ENCODE results near the gene CXCL14. TPM values are rescaled to one million over a fixed set of nuclear protein-coding genes. Genes with fewer than 3 reads are reported as not detected.
A peak's percentile ranks its signal among the peaks of the same experiment; 100 is the strongest.

Gene CXCL14, protein sequence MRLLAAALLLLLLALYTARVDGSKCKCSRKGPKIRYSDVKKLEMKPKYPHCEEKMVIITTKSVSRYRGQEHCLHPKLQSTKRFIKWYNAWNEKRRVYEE
- total RNA-seq (16.0 TPM), polyA plus RNA-seq (107 TPM)

DNA sequence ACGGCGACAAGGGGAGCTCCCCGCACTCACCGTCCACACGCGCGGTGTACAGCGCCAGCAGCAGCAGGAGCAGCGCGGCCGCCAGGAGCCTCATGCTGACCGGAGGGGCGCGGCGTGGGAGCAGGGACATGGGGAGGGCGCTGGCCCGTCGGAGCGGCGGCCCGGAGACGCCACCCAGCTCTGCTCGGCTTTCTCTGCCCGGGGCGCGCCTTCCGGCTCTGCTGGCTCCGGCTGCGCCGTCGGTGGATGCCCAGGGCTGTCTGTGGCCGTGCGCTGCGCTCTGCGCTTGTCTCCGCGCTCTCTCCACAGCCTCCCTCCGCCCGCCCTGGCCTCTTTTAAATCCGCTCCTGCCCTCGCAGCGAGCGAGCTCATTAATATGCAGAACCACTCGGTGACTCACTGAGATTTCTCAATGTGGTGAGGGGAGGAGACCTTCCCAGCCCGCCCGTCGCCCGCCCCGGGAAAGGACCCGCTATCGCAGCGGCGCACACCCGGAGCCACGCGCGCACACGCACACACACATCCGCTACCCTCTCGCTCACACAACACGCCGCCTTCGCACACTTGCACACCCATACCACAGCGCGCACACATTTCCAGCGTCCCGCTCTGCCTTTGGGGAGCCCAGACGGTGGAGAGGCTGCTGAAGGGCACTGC lies at the start of gene CXCL14:
TSS of gene CXCL14 (minus strand) at position 307 of the 657 bp plus-strand sequence. CDS start at position 94, 213 bp downstream.
- peak; percentile 33 for DNase-seq (ENCODE audit: extremely low spot score)

DNA sequence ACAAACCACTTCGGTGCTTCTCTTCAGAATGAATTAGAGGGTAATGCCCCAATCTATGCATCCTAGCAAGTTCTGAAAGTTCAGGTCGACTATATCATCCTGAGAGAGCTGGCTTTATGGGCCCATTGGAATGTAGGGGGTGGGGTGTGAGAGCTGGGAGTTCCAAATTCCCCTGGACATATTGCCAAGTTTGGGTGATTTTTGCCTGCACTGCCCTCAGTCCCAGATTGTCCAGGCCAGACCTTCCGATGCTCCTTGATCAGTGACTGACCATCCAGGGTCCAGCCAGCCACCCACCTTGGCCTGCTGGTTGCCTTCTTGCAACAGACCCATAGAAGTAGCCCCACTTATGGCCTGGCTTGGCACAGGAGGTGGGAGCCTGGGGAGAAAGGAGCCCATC lies 47.8 kb upstream of the CXCL14 start:
- no peak for DNase-seq (ENCODE audit: extremely low spot score)
- Histone ChIP-seq H3K4me1 (ENCODE audit: insufficient read depth) (no peaks in the 10 kb centered on the region), H3K36me3 (ENCODE audit: insufficient read depth) (no peaks in the 10 kb centered on the region), H3K27ac (ENCODE audit: low read depth) (no peak overlapping the region), H3K4me3 (ENCODE audit: low read depth, low read length) (no peak overlapping the region)
- WGBS, result 60% methylated on average over 3 of the region's 3 CpGs

More for the DNA sequence above, at the start of gene CXCL14:
- Histone ChIP-seq H3K27ac (ENCODE audit: low read depth) (no peak within 1 kb of the TSS), H3K4me3 (ENCODE audit: low read depth, low read length) (peak within 1 kb of the TSS; percentile 37), H3K36me3 (ENCODE audit: insufficient read depth) (no peaks in the 10 kb centered on the region), H3K4me1 (ENCODE audit: insufficient read depth) (no peaks in the 10 kb centered on the region)
- WGBS, result under 1% methylated on average over 68 of the region's 68 CpGs

DNA sequence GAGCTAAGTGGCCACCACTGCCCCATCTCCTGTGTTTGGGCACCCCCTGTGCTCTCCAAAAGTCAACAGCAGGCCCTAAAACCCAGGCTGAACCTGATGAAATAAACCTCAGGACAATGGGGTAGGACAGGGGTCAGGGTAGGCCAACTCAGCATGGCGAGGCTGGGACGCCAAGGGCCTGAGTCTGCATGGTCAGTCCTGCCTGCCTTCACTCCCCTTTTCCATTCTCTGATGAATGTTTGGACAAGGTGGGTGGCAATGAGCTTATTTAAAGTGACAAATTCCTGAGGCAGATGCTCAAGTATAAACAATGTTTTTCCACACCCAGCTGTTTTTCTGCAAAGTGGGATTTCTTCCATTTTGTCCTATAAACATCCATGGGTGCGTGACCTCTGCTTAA lies 47.2 kb upstream of the CXCL14 start:
- 87% methylated on average over 3 of the region's 3 CpGs for WGBS
- no peak overlapping the region for H3K4me3 ChIP-seq (ENCODE audit: low read depth, low read length)
- H3K4me1 ChIP-seq (ENCODE audit: insufficient read depth), result no peaks in the 10 kb centered on the region
- no peaks in the 10 kb centered on the region for H3K36me3 ChIP-seq (ENCODE audit: insufficient read depth)
- no peak for DNase-seq (ENCODE audit: extremely low spot score)
- H3K27ac ChIP-seq (ENCODE audit: low read depth), result no peak overlapping the region

DNA sequence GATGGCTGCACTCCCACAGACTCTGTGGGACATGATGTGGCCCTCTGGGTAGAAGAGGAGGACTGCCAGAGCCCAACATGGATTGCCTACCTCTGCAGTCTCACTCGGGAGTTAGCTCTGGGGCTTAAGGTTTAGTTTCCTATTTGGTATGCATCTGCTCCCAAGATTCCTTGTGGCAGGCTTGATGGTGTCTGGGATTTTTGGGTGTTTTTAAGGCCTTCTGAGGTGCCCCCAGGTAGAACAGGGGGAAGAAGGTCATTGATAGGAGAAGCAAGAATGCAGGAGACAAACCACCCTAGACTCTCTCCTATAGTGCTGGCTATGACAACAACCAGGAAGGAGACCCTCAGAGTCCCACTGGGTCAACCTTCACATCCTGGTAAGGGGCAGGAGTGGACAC lies 46.7 kb upstream of the CXCL14 start:
- no peaks in the 10 kb centered on the region for H3K4me1 ChIP-seq (ENCODE audit: insufficient read depth)
- WGBS, result 98% methylated on average over 1 of the region's 1 CpG
- no peak for DNase-seq (ENCODE audit: extremely low spot score)
- H3K4me3 ChIP-seq (ENCODE audit: low read depth, low read length), result no peak overlapping the region
- no peaks in the 10 kb centered on the region for H3K36me3 ChIP-seq (ENCODE audit: insufficient read depth)
- no peak overlapping the region for H3K27ac ChIP-seq (ENCODE audit: low read depth)

DNA sequence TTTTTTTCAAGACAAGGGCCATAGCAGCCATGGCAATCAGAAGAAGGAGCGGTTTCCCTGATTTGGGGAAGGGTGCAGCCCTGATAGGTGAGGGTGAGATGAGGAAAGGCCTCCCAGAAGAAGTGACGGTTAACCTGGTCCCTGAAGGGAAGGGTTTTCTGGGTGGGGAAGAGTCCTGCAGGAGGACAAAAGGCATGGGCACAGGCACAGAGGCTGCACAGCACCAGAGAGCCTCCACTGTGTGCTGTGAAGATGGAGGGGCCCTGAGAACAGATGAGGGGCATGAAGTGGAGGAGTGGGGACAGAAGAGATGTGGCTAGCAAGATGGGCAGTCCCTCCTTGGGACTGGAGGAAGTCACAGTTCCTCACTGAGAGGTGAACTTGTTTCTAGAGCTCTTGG lies 46.3 kb upstream of the CXCL14 start:
- Histone ChIP-seq H3K36me3 (ENCODE audit: insufficient read depth) (no peaks in the 10 kb centered on the region), H3K4me1 (ENCODE audit: insufficient read depth) (no peaks in the 10 kb centered on the region), H3K27ac (ENCODE audit: low read depth) (no peak overlapping the region), H3K4me3 (ENCODE audit: low read depth, low read length) (no peak overlapping the region)
- WGBS, result 97% methylated on average over 2 of the region's 2 CpGs
- DNase-seq (ENCODE audit: extremely low spot score), result no peak

DNA sequence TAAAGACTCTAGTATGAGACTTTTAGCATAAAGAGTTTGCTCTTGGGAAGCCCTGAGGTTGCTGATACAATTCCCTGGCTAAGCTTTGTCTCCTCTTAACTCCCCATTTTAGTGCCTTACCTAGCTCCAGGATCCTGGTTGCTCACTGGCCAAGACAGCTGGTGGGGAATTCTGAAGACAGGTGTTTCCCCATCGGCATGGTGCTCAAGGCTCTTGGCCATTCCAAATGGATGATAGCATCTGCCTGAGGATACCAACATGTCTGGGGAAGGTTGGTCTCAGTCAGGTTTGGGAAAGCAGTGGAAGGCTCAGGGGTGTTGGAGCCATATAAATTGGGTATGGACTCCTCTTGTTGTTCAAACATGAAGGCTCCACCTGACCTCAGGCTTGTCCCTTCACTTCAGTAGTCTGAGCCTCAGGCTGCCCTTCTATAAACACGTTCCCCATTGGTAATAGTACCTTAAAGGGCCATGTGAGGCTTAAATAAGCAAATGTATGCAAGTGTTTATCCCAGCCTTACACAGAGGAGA lies 44.5 kb upstream of the CXCL14 start:
- WGBS, result 83% methylated on average over 2 of the region's 2 CpGs
- no peaks in the 10 kb centered on the region for H3K36me3 ChIP-seq (ENCODE audit: insufficient read depth)
- no peak overlapping the region for H3K4me3 ChIP-seq (ENCODE audit: low read depth, low read length)
- H3K27ac ChIP-seq (ENCODE audit: low read depth), result no peak overlapping the region
- no peaks in the 10 kb centered on the region for H3K4me1 ChIP-seq (ENCODE audit: insufficient read depth)
- DNase-seq (ENCODE audit: extremely low spot score), result no peak

DNA sequence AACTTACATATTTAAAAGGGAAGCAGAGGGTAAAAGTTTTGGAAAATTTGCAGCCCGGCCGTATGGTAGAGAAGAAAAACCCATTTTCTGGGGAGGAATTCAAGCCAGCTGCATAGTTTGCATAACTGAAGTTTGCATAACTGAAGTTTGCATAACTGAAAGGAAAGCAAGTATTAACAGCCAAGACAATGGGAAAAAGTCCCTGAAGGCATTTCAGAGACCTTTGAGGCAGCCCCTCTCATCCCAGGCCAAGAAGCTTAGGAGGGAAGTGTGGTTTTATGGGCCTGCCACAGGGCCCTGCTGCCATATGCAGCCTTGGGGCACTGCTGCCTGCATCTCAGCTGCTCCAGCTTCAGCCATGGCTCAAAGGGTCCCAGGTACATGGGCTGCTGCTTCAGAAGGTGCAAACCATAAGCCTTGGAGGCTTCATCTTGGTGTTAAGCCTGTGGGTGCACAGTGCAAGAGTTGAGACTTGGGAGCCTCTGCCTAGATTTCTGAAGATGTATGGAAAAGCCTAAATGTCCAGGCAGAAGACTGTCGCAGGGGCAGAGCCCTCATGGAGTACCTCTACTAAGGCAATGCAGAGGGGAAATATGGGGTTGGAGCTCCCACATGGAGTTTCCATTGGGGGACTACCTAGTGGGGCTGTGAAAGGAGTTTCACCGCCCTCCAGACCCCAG lies 36.9 kb upstream of the CXCL14 start:
- Histone ChIP-seq H3K36me3 (ENCODE audit: insufficient read depth) (no peaks in the 10 kb centered on the region), H3K27ac (ENCODE audit: low read depth) (no peak overlapping the region), H3K4me3 (ENCODE audit: low read depth, low read length) (no peak overlapping the region), H3K4me1 (ENCODE audit: insufficient read depth) (no peaks in the 10 kb centered on the region)
- no peak for DNase-seq (ENCODE audit: extremely low spot score)
- 86% methylated on average over 4 of the region's 4 CpGs for WGBS

DNA sequence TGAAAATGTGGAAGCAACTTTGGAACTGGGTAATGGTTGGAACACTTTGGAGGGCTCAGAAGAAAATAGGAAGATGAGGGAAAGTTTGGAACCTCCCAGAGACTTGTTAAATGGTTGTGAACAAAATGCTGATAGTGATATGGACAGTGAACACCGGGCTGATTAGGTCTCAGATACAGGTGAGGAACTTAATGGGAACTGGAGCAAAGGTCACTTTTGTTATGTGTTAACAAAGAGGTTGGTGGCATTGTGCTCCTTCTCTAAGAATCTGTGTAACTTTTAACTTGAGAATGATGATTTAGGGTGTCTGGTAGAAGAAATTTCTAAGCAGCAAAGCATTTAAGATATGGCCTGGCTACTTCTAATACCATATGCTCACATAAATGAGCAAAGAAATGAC lies 36.4 kb upstream of the CXCL14 start:
- DNase-seq (ENCODE audit: extremely low spot score), result no peak
- WGBS, result 91% methylated on average over 1 of the region's 1 CpG
- H3K4me3 ChIP-seq (ENCODE audit: low read depth, low read length), result no peak overlapping the region

DNA sequence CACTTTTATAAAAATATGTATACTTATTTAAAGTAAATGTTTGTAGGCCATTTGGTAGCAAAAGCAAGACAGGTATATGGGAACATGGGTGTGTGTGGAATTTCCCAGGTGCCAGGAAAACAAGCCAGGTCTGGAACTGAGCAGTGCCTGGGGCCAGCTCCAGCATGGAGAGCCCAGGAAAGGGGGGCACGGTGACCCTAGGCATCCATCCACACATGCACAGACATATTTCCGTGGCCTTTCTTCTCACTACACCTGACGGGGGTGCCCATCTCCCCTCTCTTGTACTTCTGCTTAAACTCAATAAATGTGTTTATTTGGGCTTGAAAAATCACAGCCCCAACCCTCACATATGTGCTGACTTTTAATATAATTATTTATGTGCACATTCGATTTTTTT lies 31.2 kb upstream of the CXCL14 start:
- Histone ChIP-seq H3K4me1 (ENCODE audit: insufficient read depth) (no peaks in the 10 kb centered on the region), H3K36me3 (ENCODE audit: insufficient read depth) (no peaks in the 10 kb centered on the region), H3K27ac (ENCODE audit: low read depth) (no peak overlapping the region), H3K4me3 (ENCODE audit: low read depth, low read length) (no peak overlapping the region)
- WGBS, result 74% methylated on average over 4 of the region's 4 CpGs
- DNase-seq (ENCODE audit: extremely low spot score), result no peak

More for the DNA sequence above, 36.4 kb upstream of the CXCL14 start:
- H3K36me3 ChIP-seq (ENCODE audit: insufficient read depth), result no peaks in the 10 kb centered on the region
- no peaks in the 10 kb centered on the region for H3K4me1 ChIP-seq (ENCODE audit: insufficient read depth)
- no peak overlapping the region for H3K27ac ChIP-seq (ENCODE audit: low read depth)

DNA sequence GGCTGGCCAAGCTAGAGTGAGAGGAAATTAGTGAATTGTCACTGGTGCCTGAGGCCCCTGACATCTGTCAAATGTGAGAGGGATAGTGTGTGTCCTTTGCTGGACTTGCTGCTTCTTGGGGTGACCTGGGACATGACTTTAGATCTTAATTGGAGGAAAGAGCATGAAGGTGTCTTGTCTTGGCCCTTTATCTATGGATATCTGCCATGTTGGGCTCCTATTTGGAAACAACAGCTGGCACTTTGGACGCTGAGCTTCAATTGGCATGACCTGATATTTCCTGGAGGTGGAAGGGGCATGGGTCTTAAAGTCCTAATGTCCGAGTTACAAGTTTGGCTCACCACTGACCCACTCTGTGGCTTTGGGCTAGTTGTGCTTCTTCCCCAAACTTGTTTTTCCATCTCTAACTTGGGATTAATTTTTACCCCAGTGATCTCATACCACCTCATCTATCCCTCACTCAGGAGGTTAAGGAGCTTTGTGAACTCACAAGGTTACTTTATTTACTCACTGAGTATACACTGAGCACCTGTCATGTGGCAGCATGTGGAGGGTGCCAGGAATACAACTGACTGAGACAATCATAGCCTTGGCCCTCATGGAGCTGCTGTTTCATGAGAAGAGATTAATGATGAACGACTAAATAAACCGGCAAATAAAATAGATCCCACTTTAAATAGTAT lies 30.1 kb upstream of the CXCL14 start:
- WGBS, result 86% methylated on average over 4 of the region's 4 CpGs
- DNase-seq (ENCODE audit: extremely low spot score), result no peak
- Histone ChIP-seq H3K27ac (ENCODE audit: low read depth) (no peak overlapping the region), H3K4me1 (ENCODE audit: insufficient read depth) (no peaks in the 10 kb centered on the region), H3K36me3 (ENCODE audit: insufficient read depth) (no peaks in the 10 kb centered on the region), H3K4me3 (ENCODE audit: low read depth, low read length) (no peak overlapping the region)

DNA sequence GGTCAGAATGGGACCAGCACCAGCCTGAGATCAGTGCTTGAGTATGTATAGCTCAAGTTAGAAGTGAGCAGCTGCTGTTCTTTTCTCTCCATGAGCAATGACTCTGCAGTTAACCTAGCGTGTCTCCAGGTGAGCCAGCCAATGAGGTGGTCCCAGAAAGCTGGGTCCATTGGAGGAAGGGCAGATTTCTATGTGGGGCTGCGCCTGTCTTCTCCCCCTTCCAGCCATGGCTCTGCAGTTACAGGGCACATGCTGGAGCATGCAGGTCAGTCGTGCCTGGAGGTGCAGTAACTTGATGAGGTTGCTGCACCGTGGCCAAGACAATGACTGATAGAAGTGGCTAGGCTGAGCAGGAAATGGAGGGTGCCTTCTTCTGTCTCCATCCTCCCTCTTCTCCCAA lies 29.6 kb upstream of the CXCL14 start:
- WGBS, result 81% methylated on average over 4 of the region's 4 CpGs
- DNase-seq (ENCODE audit: extremely low spot score), result no peak
- Histone ChIP-seq H3K4me1 (ENCODE audit: insufficient read depth) (no peaks in the 10 kb centered on the region), H3K4me3 (ENCODE audit: low read depth, low read length) (no peak overlapping the region), H3K27ac (ENCODE audit: low read depth) (no peak overlapping the region), H3K36me3 (ENCODE audit: insufficient read depth) (no peaks in the 10 kb centered on the region)

DNA sequence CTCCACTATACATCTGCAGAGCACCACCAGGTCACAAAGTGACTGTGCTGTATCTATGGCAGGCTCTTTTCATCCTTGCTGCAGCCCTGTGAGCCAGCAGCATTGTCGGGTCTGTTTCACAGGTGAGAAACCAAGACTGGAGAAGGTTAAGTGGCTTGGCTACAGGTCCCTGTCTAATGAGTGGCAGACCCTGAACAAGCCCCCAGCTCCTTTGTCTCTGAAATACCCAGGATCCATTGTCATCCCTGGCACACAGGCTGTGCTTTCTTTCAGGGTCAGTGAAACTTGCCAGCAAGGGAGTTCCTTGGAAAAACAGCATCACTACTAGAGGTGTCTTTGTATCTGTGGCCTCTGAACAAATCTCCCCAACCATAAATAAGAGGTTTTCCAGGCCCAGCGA lies 27.6 kb upstream of the CXCL14 start:
- no peaks in the 10 kb centered on the region for H3K36me3 ChIP-seq (ENCODE audit: insufficient read depth)
- no peak for DNase-seq (ENCODE audit: extremely low spot score)
- no peak overlapping the region for H3K27ac ChIP-seq (ENCODE audit: low read depth)
- H3K4me3 ChIP-seq (ENCODE audit: low read depth, low read length), result no peak overlapping the region
- 82% methylated on average over 2 of the region's 2 CpGs for WGBS
- no peaks in the 10 kb centered on the region for H3K4me1 ChIP-seq (ENCODE audit: insufficient read depth)

DNA sequence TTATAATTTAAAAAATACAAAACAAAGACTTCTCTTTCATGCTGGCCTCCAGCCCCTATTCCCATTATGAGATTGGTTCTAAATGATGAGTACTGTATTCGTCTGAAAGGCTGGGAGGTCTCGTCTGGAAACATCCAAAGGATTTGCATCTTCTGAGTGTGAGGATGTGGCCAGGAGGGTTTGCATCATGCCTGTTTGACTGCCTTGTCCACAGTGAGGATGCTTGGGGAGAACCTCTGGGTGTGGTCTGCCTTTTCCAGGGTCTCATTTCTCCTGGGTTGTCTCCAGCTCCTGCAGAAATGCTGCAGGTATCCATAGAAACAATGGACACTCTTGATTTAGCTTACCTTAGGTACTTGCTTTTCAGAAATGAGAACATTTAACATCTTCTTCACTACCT lies 26.4 kb upstream of the CXCL14 start:
- DNase-seq (ENCODE audit: extremely low spot score), result no peak
- Histone ChIP-seq H3K36me3 (ENCODE audit: insufficient read depth) (no peaks in the 10 kb centered on the region), H3K4me3 (ENCODE audit: low read depth, low read length) (no peak overlapping the region), H3K4me1 (ENCODE audit: insufficient read depth) (no peaks in the 10 kb centered on the region), H3K27ac (ENCODE audit: low read depth) (no peak overlapping the region)
- 86% methylated on average over 2 of the region's 2 CpGs for WGBS

DNA sequence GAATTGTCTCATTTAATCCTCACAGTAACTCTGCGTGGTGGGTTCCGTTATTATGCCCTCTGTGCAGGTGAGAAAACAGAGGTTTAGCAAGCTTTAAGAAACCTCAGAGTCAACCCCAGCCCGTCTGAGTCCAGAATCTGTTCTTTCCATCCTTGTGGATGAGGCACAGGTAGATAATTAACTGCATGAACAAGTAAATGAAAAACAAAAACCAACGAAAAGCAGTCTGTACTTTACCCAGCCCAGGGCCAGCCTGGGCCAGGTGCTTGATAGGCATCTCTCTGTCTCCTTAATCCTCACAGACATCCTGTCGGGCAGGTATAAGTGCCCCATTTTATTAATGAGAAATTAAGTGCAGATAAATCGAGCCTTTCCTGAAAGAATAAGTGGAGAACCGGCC lies 25.3 kb upstream of the CXCL14 start:
- H3K36me3 ChIP-seq (ENCODE audit: insufficient read depth), result no peaks in the 10 kb centered on the region
- no peak for DNase-seq (ENCODE audit: extremely low spot score)
- H3K27ac ChIP-seq (ENCODE audit: low read depth), result no peak overlapping the region
- H3K4me1 ChIP-seq (ENCODE audit: insufficient read depth), result no peaks in the 10 kb centered on the region
- no peak overlapping the region for H3K4me3 ChIP-seq (ENCODE audit: low read depth, low read length)
- 87% methylated on average over 7 of the region's 7 CpGs for WGBS

Measured in urinary bladder (tissue), 4 donors.